Liver (tissue), 9 donors: ENCODE measurements around the gene BMAL1. TPM values are rescaled to one million over a fixed set of nuclear protein-coding genes. Genes with fewer than 3 reads are reported as not detected.

Experiments
- DNase-seq: peaks from one replicate; pipeline ENCODE4 v3.0.0-alpha.2; 2017; ENCODE audit warnings: low spot score
- H3K27ac ChIP-seq, 2 donors: one replicate each; pipeline ENCODE4 v1.7.0; 2013; ENCODE audit warnings: inconsistent platforms in 2 of 2, low read length in 2 of 2, control low read depth in 1 of 2, low read depth in 1 of 2, mild to moderate bottlenecking in 1 of 2
- H3K27me3 ChIP-seq, 4 donors: one replicate each; pipeline versions ENCODE4 v1.6.1 to v1.7.0; 2013; ENCODE audit warnings: low read length in 3 of 4, inconsistent platforms in 1 of 4, mild to moderate bottlenecking in 1 of 4, moderate library complexity in 1 of 4; ENCODE audit not compliant: control insufficient read depth in 4 of 4, insufficient read depth in 4 of 4
- H3K36me3 ChIP-seq, 4 donors: one replicate each; pipeline versions ENCODE4 v1.6.1 to v1.7.0; 2013; ENCODE audit warnings: low read length in 3 of 4, mild to moderate bottlenecking in 3 of 4, low read depth in 1 of 4, moderate library complexity in 1 of 4; ENCODE audit not compliant: control insufficient read depth in 4 of 4, insufficient read depth in 3 of 4
- H3K4me1 ChIP-seq, 4 donors: one replicate each; pipeline versions ENCODE4 v1.6.1 to v1.7.0; 2013; ENCODE audit warnings: low read length in 3 of 4, mild to moderate bottlenecking in 3 of 4, moderate library complexity in 1 of 4; ENCODE audit not compliant: control insufficient read depth in 4 of 4, insufficient read depth in 4 of 4
- H3K4me3 ChIP-seq, 3 donors: one replicate each; pipeline versions ENCODE4 v1.6.1 to v1.7.0; 2013; ENCODE audit warnings: low read length in 3 of 3, control low read depth in 1 of 3, low read depth in 1 of 3, mild to moderate bottlenecking in 1 of 3
- H3K9ac ChIP-seq, 2 donors: one replicate each; pipeline ENCODE4 v1.7.0; 2013; ENCODE audit warnings: low read length in 2 of 2, mild to moderate bottlenecking in 2 of 2, moderate library complexity in 2 of 2, control low read depth in 1 of 2, low read depth in 1 of 2
- H3K9me3 ChIP-seq, 4 donors: one replicate each; pipeline versions ENCODE4 v1.6.1 to v1.7.0; 2013; ENCODE audit warnings: low read length in 3 of 4; ENCODE audit not compliant: control insufficient read depth in 4 of 4
- ATF3 ChIP-seq: IDR thresholded peaks from 2 replicates; pipeline ENCODE4 v1.6.1; 2016; ENCODE audit warnings: antibody characterized with exemption
- EGR1 ChIP-seq, 2 donors: IDR thresholded peaks; 2 replicates each; pipeline ENCODE4 v1.6.1; 2016 to 2018; ENCODE audit warnings: antibody characterized with exemption in 2 of 2, low read depth in 2 of 2
- FOXA1 ChIP-seq: IDR thresholded peaks from 2 replicates; pipeline ENCODE4 v1.6.1; 2016; ENCODE audit warnings: antibody characterized with exemption
- FOXA2 ChIP-seq: IDR thresholded peaks from 2 replicates; pipeline ENCODE4 v1.6.1; 2016; ENCODE audit warnings: antibody characterized with exemption
- GABPA ChIP-seq, 2 donors: IDR thresholded peaks in 1 of 2; conservative IDR thresholded peaks in 1 of 2; 2 replicates each; pipeline ENCODE4 v1.6.1; 2016; ENCODE audit warnings: antibody characterized with exemption in 2 of 2, mild to moderate bottlenecking in 1 of 2, moderate library complexity in 1 of 2
- HNF4A ChIP-seq, 2 donors: conservative IDR thresholded peaks; 2 replicates each; pipeline ENCODE4 v1.6.1; 2016; ENCODE audit warnings: antibody characterized with exemption in 2 of 2, mild to moderate bottlenecking in 2 of 2
- HNF4G ChIP-seq: IDR thresholded peaks from 2 replicates; pipeline ENCODE4 v1.6.1; 2016; ENCODE audit warnings: antibody characterized with exemption
- JUND ChIP-seq, 2 donors: IDR thresholded peaks; 2 replicates each; pipeline ENCODE4 v1.6.1; 2016; ENCODE audit warnings: antibody characterized with exemption in 2 of 2
- MAX ChIP-seq: IDR thresholded peaks from 2 replicates; pipeline ENCODE4 v1.6.1; 2016; ENCODE audit warnings: antibody characterized with exemption
- NR2F2 ChIP-seq: IDR thresholded peaks from 2 replicates; pipeline ENCODE4 v1.6.1; 2016; ENCODE audit warnings: antibody characterized with exemption
- RAD21 ChIP-seq, 2 donors: IDR thresholded peaks; 2 replicates each; pipeline ENCODE4 v1.6.1; 2016; ENCODE audit warnings: antibody characterized with exemption in 2 of 2, mild to moderate bottlenecking in 2 of 2
- RXRA ChIP-seq, 2 donors: IDR thresholded peaks; 2 replicates each; pipeline ENCODE4 v1.6.1; 2017 to 2018; ENCODE audit warnings: antibody characterized with exemption in 2 of 2, mild to moderate bottlenecking in 1 of 2
- YY1 ChIP-seq: IDR thresholded peaks from 2 replicates; pipeline ENCODE4 v1.6.1; 2016; ENCODE audit warnings: antibody characterized with exemption, mild to moderate bottlenecking
- WGBS: extraction: QIAGEN DNeasy Blood & Tissue Kit; methylation state at CpG from one replicate; pipeline ENCODE4 v1.1.7; 2013; 5-methylcytosine and 5-hydroxymethylcytosine counted together
- polyA plus RNA-seq, 2 donors: library from polyadenylated mRNA; stranded (reverse) in 1 of 2; unstranded in 1 of 2; fragments of 200-250 nt in 1 of 2; fragments of >200 nt in 1 of 2; fragmentation: Nextera tagmentation in 1 of 2; extraction: Ambion mirVana in 1 of 2; gene quantifications; one replicate each; pipeline versions ENCODE4 v1.2.1 to v1.2.3, GENCODE V29; 2013 to 2015
- total RNA-seq, 2 donors: library from RNA; depleted of rRNA; stranded (reverse); fragments of >200 nt; gene quantifications; one replicate each; pipeline ENCODE4 v1.2.3, GENCODE V29; 2014
- TF ChIP-seq, protein P1 (sequence below): IDR thresholded peaks from 2 replicates; pipeline ENCODE4 v1.6.1; 2016; ENCODE audit warnings: antibody characterized with exemption, mild to moderate bottlenecking
- TF ChIP-seq, protein P2 (sequence below): IDR thresholded peaks from 2 replicates; pipeline ENCODE4 v1.6.1; 2016; ENCODE audit warnings: antibody characterized with exemption
- TF ChIP-seq, protein P3 (sequence below): fragments of 150-350 bp; IDR thresholded peaks from 2 replicates; pipeline ENCODE4 v1.5.1; 2017; ENCODE audit warnings: improper control_type of control experiment, low read depth, low read length; ENCODE audit not compliant: missing input control
- donor health status: healthy.
- donor health status: healthy.
- donor health status: healthy.
- donor health status: healthy.
- donor health status: healthy.

Gene BMAL1
- total and polyA plus RNA-seq, 4 donors = 4.7 to 39.0 (median 15.0) TPM

DNA sequence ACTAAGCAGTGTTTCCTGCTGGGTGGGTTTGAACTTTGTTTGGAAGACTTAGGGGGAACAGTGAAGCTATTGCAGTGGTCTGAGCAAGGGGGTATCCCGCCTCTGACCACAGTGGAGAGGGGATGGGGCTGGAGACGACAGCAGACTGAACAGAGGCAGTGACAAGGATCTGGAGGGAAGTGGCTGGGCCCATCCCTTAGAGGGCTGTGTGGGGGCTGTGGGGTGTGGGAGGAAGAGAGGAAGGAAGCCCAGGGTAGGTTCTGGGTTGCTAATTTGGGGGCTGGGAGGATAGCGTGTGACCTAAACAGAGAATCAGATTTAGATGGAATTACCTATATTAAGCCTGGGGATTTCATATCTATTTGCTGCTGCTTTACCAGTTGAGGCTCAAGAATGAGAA is 70.7 kb downstream of the BMAL1 start:
- H3K9ac ChIP-seq = no peak overlapping the region
- no peaks in the 10 kb centered on the region for H3K27me3 ChIP-seq
- no peak overlapping the region for H3K27ac ChIP-seq
- H3K9me3 ChIP-seq = no peaks in the 10 kb centered on the region
- peaks cover 0 to 20% (median 11%) of the 10 kb centered on the region in 4 donors for H3K36me3 ChIP-seq
- TF ChIP-seq YY1 (no peak), FOXA2 (no peak), MAX (no peak), HNF4A (conservative IDR thresholded peaks at IDR 0.05) (no peak), NR2F2 (no peak), RAD21 (IDR thresholded peaks at IDR 0.05) (no peak), EGR1 (IDR thresholded peaks at IDR 0.05; ENCODE audit: low read depth in 2 of 2) (no peak), FOXA1 (no peak), GABPA (IDR thresholded peaks at IDR 0.05 in 1 of 2, conservative IDR thresholded peaks at IDR 0.05 in 1 of 2) (no peak), HNF4G (no peak), RXRA (IDR thresholded peaks at IDR 0.05) (no peak), JUND (IDR thresholded peaks at IDR 0.05) (no peak)
- TF ChIP-seq, protein P1, sequence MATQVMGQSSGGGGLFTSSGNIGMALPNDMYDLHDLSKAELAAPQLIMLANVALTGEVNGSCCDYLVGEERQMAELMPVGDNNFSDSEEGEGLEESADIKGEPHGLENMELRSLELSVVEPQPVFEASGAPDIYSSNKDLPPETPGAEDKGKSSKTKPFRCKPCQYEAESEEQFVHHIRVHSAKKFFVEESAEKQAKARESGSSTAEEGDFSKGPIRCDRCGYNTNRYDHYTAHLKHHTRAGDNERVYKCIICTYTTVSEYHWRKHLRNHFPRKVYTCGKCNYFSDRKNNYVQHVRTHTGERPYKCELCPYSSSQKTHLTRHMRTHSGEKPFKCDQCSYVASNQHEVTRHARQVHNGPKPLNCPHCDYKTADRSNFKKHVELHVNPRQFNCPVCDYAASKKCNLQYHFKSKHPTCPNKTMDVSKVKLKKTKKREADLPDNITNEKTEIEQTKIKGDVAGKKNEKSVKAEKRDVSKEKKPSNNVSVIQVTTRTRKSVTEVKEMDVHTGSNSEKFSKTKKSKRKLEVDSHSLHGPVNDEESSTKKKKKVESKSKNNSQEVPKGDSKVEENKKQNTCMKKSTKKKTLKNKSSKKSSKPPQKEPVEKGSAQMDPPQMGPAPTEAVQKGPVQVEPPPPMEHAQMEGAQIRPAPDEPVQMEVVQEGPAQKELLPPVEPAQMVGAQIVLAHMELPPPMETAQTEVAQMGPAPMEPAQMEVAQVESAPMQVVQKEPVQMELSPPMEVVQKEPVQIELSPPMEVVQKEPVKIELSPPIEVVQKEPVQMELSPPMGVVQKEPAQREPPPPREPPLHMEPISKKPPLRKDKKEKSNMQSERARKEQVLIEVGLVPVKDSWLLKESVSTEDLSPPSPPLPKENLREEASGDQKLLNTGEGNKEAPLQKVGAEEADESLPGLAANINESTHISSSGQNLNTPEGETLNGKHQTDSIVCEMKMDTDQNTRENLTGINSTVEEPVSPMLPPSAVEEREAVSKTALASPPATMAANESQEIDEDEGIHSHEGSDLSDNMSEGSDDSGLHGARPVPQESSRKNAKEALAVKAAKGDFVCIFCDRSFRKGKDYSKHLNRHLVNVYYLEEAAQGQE = no peak
- TF ChIP-seq, protein P2, sequence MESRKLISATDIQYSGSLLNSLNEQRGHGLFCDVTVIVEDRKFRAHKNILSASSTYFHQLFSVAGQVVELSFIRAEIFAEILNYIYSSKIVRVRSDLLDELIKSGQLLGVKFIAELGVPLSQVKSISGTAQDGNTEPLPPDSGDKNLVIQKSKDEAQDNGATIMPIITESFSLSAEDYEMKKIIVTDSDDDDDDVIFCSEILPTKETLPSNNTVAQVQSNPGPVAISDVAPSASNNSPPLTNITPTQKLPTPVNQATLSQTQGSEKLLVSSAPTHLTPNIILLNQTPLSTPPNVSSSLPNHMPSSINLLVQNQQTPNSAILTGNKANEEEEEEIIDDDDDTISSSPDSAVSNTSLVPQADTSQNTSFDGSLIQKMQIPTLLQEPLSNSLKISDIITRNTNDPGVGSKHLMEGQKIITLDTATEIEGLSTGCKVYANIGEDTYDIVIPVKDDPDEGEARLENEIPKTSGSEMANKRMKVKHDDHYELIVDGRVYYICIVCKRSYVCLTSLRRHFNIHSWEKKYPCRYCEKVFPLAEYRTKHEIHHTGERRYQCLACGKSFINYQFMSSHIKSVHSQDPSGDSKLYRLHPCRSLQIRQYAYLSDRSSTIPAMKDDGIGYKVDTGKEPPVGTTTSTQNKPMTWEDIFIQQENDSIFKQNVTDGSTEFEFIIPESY = no peak
- TF ChIP-seq, protein P3, sequence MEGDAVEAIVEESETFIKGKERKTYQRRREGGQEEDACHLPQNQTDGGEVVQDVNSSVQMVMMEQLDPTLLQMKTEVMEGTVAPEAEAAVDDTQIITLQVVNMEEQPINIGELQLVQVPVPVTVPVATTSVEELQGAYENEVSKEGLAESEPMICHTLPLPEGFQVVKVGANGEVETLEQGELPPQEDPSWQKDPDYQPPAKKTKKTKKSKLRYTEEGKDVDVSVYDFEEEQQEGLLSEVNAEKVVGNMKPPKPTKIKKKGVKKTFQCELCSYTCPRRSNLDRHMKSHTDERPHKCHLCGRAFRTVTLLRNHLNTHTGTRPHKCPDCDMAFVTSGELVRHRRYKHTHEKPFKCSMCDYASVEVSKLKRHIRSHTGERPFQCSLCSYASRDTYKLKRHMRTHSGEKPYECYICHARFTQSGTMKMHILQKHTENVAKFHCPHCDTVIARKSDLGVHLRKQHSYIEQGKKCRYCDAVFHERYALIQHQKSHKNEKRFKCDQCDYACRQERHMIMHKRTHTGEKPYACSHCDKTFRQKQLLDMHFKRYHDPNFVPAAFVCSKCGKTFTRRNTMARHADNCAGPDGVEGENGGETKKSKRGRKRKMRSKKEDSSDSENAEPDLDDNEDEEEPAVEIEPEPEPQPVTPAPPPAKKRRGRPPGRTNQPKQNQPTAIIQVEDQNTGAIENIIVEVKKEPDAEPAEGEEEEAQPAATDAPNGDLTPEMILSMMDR = no peak
- H3K4me1 ChIP-seq = peaks cover 0 to 11% (median 3%) of the 10 kb centered on the region in 4 donors
- WGBS = 75% methylated on average over 3 of the region's 3 CpGs
- no peak overlapping the region for H3K4me3 ChIP-seq
- no peak for DNase-seq

DNA sequence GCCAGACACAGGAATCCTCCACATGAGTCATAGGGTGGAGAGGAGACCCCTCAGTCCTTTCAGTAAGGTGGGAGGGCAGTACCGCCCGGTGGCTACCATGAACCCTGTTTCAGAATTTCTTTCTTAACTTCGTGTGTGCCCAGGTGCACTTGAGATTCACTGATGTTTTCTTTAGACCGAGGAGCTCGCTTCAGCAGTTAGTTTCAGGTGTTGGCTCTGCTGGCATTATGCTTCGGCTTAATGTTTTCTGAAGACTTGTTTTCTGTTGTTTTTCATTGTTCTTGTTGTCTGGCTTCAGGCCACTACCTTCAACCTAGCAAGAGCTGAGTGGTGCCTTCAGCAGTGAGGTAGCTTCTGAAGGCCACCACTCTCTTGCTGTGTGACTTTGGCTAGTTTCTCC is 71.5 kb downstream of the BMAL1 start:
- Histone ChIP-seq H3K36me3 (peaks cover 0 to 20% (median 11%) of the 10 kb centered on the region in 4 donors), H3K9me3 (no peaks in the 10 kb centered on the region), H3K4me3 (no peak overlapping the region), H3K4me1 (peaks cover 0 to 6% (median 3%) of the 10 kb centered on the region in 4 donors), H3K27ac (no peak overlapping the region), H3K27me3 (no peaks in the 10 kb centered on the region), H3K9ac (no peak overlapping the region)
- 96% methylated on average over 6 of the region's 6 CpGs for WGBS
- DNase-seq = no peak
- TF ChIP-seq, protein P1 = no peak
- no peak for TF ChIP-seq JUND (IDR thresholded peaks at IDR 0.05)
- TF ChIP-seq NR2F2 = no peak
- no peak for TF ChIP-seq YY1
- no peak for TF ChIP-seq EGR1 (IDR thresholded peaks at IDR 0.05; ENCODE audit: low read depth in 2 of 2)
- no peak for TF ChIP-seq FOXA1
- no peak for TF ChIP-seq HNF4A (conservative IDR thresholded peaks at IDR 0.05)
- no peak for TF ChIP-seq RAD21 (IDR thresholded peaks at IDR 0.05)
- TF ChIP-seq MAX = no peak
- no peak for TF ChIP-seq HNF4G
- no peak for TF ChIP-seq FOXA2
- no peak for TF ChIP-seq ATF3
- TF ChIP-seq, protein P2 = no peak
- TF ChIP-seq GABPA (IDR thresholded peaks at IDR 0.05 in 1 of 2, conservative IDR thresholded peaks at IDR 0.05 in 1 of 2) = no peak
